IMR-90 (cell line): ENCODE measurements around the gene BRIP1. TPM values are rescaled to one million over a fixed set of nuclear protein-coding genes. Genes with fewer than 3 reads are reported as not detected.

Experiments
- ATAC-seq: fragments of 200-7000 bp; cut with Tn5 transposase; 2 replicates; pipeline ENCODE4 v1.9.1; 2020; ENCODE audit warnings: low read depth, mild to moderate bottlenecking, moderate library complexity
- BruUV-seq: library from RNA; stranded (reverse); fragments of 400-500 nt; replicated peaks from 2 replicates; lab custom pipeline; 2021; lab: Mats Ljungman, UMichigan
- CTCF ChIA-PET: fragments of 300-600 bp; formaldehyde crosslinking; extraction: SDS; loops from one replicate; lab custom pipeline; 2021; ENCODE audit warnings: antibody characterized with exemption; lab: Yijun Ruan, JAX
- POLR2A ChIA-PET: fragments of 300-600 bp; sonication (Branson Sonifier 250); formaldehyde crosslinking; loops from one replicate; lab custom pipeline; 2022; ENCODE audit warnings: antibody characterized with exemption; ENCODE audit not compliant: unreplicated experiment; lab: Charles Lee
- DNase-seq: peaks from one replicate; pipeline ENCODE4 v3.0.0; 2013
- H2AFZ ChIP-seq: replicated peaks from 2 replicates; pipeline ENCODE3; 2013; ENCODE audit warnings: low read length, mild to moderate bottlenecking; ENCODE audit not compliant: poor library complexity
- H2AK5ac ChIP-seq: 2 replicates; pipeline ENCODE4 v1.6.1; 2013; ENCODE audit warnings: low read depth, low read length, inconsistent platforms
- H2AK9ac ChIP-seq: replicated peaks from 2 replicates; pipeline ENCODE3; 2013; ENCODE audit warnings: mild to moderate bottlenecking, low read depth, low read length, moderate library complexity; ENCODE audit not compliant: poor library complexity
- H2BK120ac ChIP-seq: 2 replicates; pipeline ENCODE4 v1.6.1; 2013; ENCODE audit warnings: low read depth, low read length, inconsistent platforms
- H2BK15ac ChIP-seq: 3 replicates; pipeline ENCODE4 v1.6.1; 2013; ENCODE audit warnings: low read depth, low read length, inconsistent platforms
- H2BK20ac ChIP-seq: 2 replicates; pipeline ENCODE4 v1.6.1; 2013; ENCODE audit warnings: low read depth, mild to moderate bottlenecking, inconsistent platforms, low read length, moderate library complexity
- H2BK5ac ChIP-seq: 2 replicates; pipeline ENCODE4 v1.6.1; 2013; ENCODE audit warnings: mild to moderate bottlenecking, low read depth, low read length, inconsistent platforms; ENCODE audit not compliant: poor library complexity, severe bottlenecking
- H3K14ac ChIP-seq: replicated peaks from 2 replicates; pipeline ENCODE4 v1.6.1; 2013; ENCODE audit warnings: low read depth, low read length, inconsistent platforms
- H3K18ac ChIP-seq: 2 replicates; pipeline ENCODE4 v1.6.1; 2013; ENCODE audit warnings: low read depth, low read length, control low read depth
- H3K23ac ChIP-seq: 2 replicates; pipeline ENCODE4 v1.6.1; 2013; ENCODE audit warnings: low read depth, low read length, inconsistent platforms
- H3K27ac ChIP-seq: 2 replicates; pipeline ENCODE4 v1.5.1; 2013; ENCODE audit warnings: mild to moderate bottlenecking, control low read depth, low read length; ENCODE audit not compliant: insufficient read depth
- H3K27me3 ChIP-seq: 2 replicates; pipeline ENCODE4 v1.6.1; 2013; ENCODE audit warnings: low read length; ENCODE audit not compliant: control insufficient read depth, insufficient read depth
- H3K36me3 ChIP-seq: 2 replicates; pipeline ENCODE4 v1.6.1; 2013; ENCODE audit warnings: low read length, mixed read lengths; ENCODE audit not compliant: control insufficient read depth, insufficient read depth
- H3K4ac ChIP-seq: 2 replicates; pipeline ENCODE4 v1.6.1; 2013; ENCODE audit warnings: low read depth, low read length, inconsistent platforms
- H3K4me1 ChIP-seq: 2 replicates; pipeline ENCODE4 v1.6.1; 2013; ENCODE audit warnings: low read length, mixed read lengths; ENCODE audit not compliant: control insufficient read depth, insufficient read depth
- H3K4me2 ChIP-seq: 2 replicates; pipeline ENCODE4 v1.6.1; 2013; ENCODE audit warnings: low read depth, mild to moderate bottlenecking, control low read depth, low read length, moderate library complexity
- H3K4me3 ChIP-seq: 2 replicates; pipeline ENCODE4 v1.5.1; 2013; ENCODE audit warnings: low read depth, mild to moderate bottlenecking, control low read depth, low read length, moderate library complexity; ENCODE audit not compliant: insufficient read depth
- H3K56ac ChIP-seq: 2 replicates; pipeline ENCODE4 v1.6.1; 2013; ENCODE audit warnings: low read length, inconsistent platforms; ENCODE audit not compliant: insufficient read depth; ENCODE audit errors: extremely low read depth
- H3K79me1 ChIP-seq, 2 experiments: 2 replicates each; pipeline ENCODE4 v1.6.1; 2013; ENCODE audit warnings: low read length in 2 of 2, inconsistent platforms in 1 of 2, low read depth in 1 of 2
- H3K9ac ChIP-seq: 2 replicates; pipeline ENCODE4 v1.6.1; 2013; ENCODE audit warnings: low read depth, low read length, control low read depth
- H3K9me1 ChIP-seq: 2 replicates; pipeline ENCODE4 v1.6.1; 2013; ENCODE audit warnings: low read length, inconsistent platforms; ENCODE audit not compliant: insufficient read depth
- H3K9me3 ChIP-seq: 2 replicates; pipeline ENCODE4 v1.6.1; 2013; ENCODE audit warnings: low read length; ENCODE audit not compliant: control insufficient read depth, insufficient read depth
- H4K20me1 ChIP-seq: 2 replicates; pipeline ENCODE4 v1.6.1; 2013; ENCODE audit warnings: low read length, inconsistent platforms; ENCODE audit not compliant: insufficient read depth
- H4K5ac ChIP-seq: 2 replicates; pipeline ENCODE4 v1.6.1; 2013; ENCODE audit warnings: mild to moderate bottlenecking, low read depth, low read length, control low read depth
- H4K8ac ChIP-seq, 2 experiments: 2 replicates each; pipeline ENCODE4 v1.6.1; 2013; ENCODE audit warnings: low read depth in 2 of 2, low read length in 2 of 2, control low read depth in 1 of 2, inconsistent platforms in 1 of 2
- H4K91ac ChIP-seq: 2 replicates; pipeline ENCODE4 v1.6.1; 2013; ENCODE audit warnings: low read depth, low read length, inconsistent platforms; ENCODE audit not compliant: insufficient read depth
- BHLHE40 ChIP-seq: fragments of 150-350 bp; IDR thresholded peaks from 2 replicates; pipeline ENCODE4 v1.6.1; 2016; ENCODE audit warnings: mild to moderate bottlenecking, low read depth, low read length
- CEBPB ChIP-seq: IDR thresholded peaks from 2 replicates; pipeline ENCODE4 v1.6.1; 2012; ENCODE audit warnings: low read depth, low read length, improper control_type of control experiment
- CHD1 ChIP-seq: IDR thresholded peaks from 2 replicates; pipeline ENCODE4 v1.6.1; 2012; ENCODE audit warnings: low read depth, low read length, improper control_type of control experiment
- CTCF ChIP-seq: conservative IDR thresholded peaks from 2 replicates; pipeline ENCODE4 v1.5.1; 2012; ENCODE audit warnings: mild to moderate bottlenecking, low read depth, low read length, improper control_type of control experiment
- ELK1 ChIP-seq: fragments of 150-350 bp; IDR thresholded peaks from 2 replicates; pipeline ENCODE4 v1.6.1; 2016; ENCODE audit warnings: low read depth, mild to moderate bottlenecking, low read length, moderate library complexity, borderline replicate concordance
- FOS ChIP-seq: fragments of 150-350 bp; IDR thresholded peaks from 2 replicates; pipeline ENCODE4 v1.6.1; 2016; ENCODE audit warnings: low read depth, low read length
- MAFK ChIP-seq: IDR thresholded peaks from 2 replicates; pipeline ENCODE4 v1.6.1; 2012; ENCODE audit warnings: low read depth, low read length, improper control_type of control experiment
- MAZ ChIP-seq: IDR thresholded peaks from 2 replicates; pipeline ENCODE4 v1.6.1; 2012; ENCODE audit warnings: low read depth, mild to moderate bottlenecking, low read length, improper control_type of control experiment, moderate library complexity, borderline replicate concordance
- MXI1 ChIP-seq: IDR thresholded peaks from 2 replicates; pipeline ENCODE4 v1.6.1; 2012; ENCODE audit warnings: low read depth, mild to moderate bottlenecking, low read length, moderate library complexity, borderline replicate concordance
- NFE2L2 ChIP-seq: fragments of 150-350 bp; IDR thresholded peaks from 2 replicates; pipeline ENCODE4 v1.6.1; 2016; ENCODE audit warnings: low read depth, mild to moderate bottlenecking, low read length
- POLR2A ChIP-seq: IDR thresholded peaks from 2 replicates; pipeline ENCODE4 v1.6.1; 2012; ENCODE audit warnings: mild to moderate bottlenecking, low read depth, low read length
- RAD21 ChIP-seq: IDR thresholded peaks from 2 replicates; pipeline ENCODE4 v1.6.1; 2012; ENCODE audit warnings: low read length, improper control_type of control experiment
- RCOR1 ChIP-seq: IDR thresholded peaks from 2 replicates; pipeline ENCODE4 v1.6.1; 2012; ENCODE audit warnings: mild to moderate bottlenecking, low read length, improper control_type of control experiment; ENCODE audit not compliant: insufficient replicate concordance
- RFX5 ChIP-seq: IDR thresholded peaks from 2 replicates; pipeline ENCODE4 v1.8.0; 2012; ENCODE audit warnings: low read depth, mild to moderate bottlenecking, low read length, moderate library complexity
- SMC3 ChIP-seq: fragments of 150-350 bp; IDR thresholded peaks from 2 replicates; pipeline ENCODE4 v1.6.1; 2016; ENCODE audit warnings: low read depth, mild to moderate bottlenecking, antibody characterized with exemption, low read length, moderate library complexity
- USF2 ChIP-seq: fragments of 150-350 bp; IDR thresholded peaks from 2 replicates; pipeline ENCODE4 v1.6.1; 2017; ENCODE audit warnings: mild to moderate bottlenecking, antibody characterized with exemption, low read length, low read depth
- WGBS, 2 experiments: methylation state at CpG; one replicate each; pipeline versions ENCODE4 v1.1.5 to v1.1.7; 2013; ENCODE audit warnings: missing lambda C conversion rate in 2 of 2; ENCODE audit not compliant: insufficient read length in 1 of 2; ENCODE audit errors: extremely low coverage in 2 of 2; 5-methylcytosine and 5-hydroxymethylcytosine counted together
- dilution Hi-C: fragments of 300-500 bp; cut with HindIII; formaldehyde crosslinking; loops from one replicate; pipeline ENCODE4 v1.14.3; 2018; ENCODE audit warnings: low sequenced_read_pairs; ENCODE audit not compliant: unreplicated experiment
- in situ Hi-C: fragments of 300-500 bp; cut with MboI; formaldehyde crosslinking; loops from 3 replicates; pipeline ENCODE4 v1.14.3; 2019; ENCODE audit warnings: low sequenced_read_pairs, inconsistent platforms, mixed read lengths
- intact Hi-C: fragments of 100-400 bp; cut with micrococcal nuclease; formaldehyde crosslinking; loops from 2 replicates; pipeline ENCODE4 v1.10.0; 2022
- polyA plus RNA-seq, 3 experiments: library from polyadenylated mRNA; depleted of rRNA; stranded (reverse); fragments of >200 nt; gene quantifications; 2 replicates each; pipeline ENCODE4 v1.2.3, GENCODE V29; 2012; ENCODE audit warnings: low replicate concordance in 1 of 3
- total RNA-seq: library from RNA; depleted of rRNA; stranded (reverse); fragments of >200 nt; gene quantifications from 2 replicates; pipeline ENCODE4 v1.2.3, GENCODE V29; 2012

The BRIP1 gene
- total and polyA plus RNA-seq, 2 of the 4 experiments (the other 2 are of a cell fraction) = 6.1 to 19.7 TPM

- no peaks in the 10 kb centered on the region for H3K4me1 ChIP-seq
- H2AK9ac ChIP-seq = no peak overlapping the region
- no peak overlapping the region for H3K4me2 ChIP-seq
- no peaks in the 10 kb centered on the region for H3K36me3 ChIP-seq
- H4K20me1 ChIP-seq = no peaks in the 10 kb centered on the region
- no peak for TF ChIP-seq USF2
- no peak for TF ChIP-seq RFX5
- no peak for TF ChIP-seq BHLHE40
- TF ChIP-seq MAZ = no peak
- no peak for TF ChIP-seq NFE2L2
- no peak for TF ChIP-seq POLR2A
- TF ChIP-seq CEBPB = no peak
- no peak for TF ChIP-seq ELK1
- TF ChIP-seq MAFK = no peak
- TF ChIP-seq CTCF = no peak
- TF ChIP-seq CHD1 = no peak
- no peak for TF ChIP-seq RAD21
- TF ChIP-seq SMC3 = no peak
- TF ChIP-seq RCOR1 = no peak
- TF ChIP-seq FOS = no peak
- TF ChIP-seq MXI1 = no peak
- no peak overlapping the region for H3K9ac ChIP-seq
- H3K27ac ChIP-seq = no peak overlapping the region
- H3K56ac ChIP-seq = no peak overlapping the region
- no peak overlapping the region for H3K4me3 ChIP-seq
- no CpG with 5 or more reads among the region's 1 CpG for whole genome bisulfite sequencing, 2 experiments
- no peak overlapping the region for H2AK5ac ChIP-seq
- no peak overlapping the region for H2AFZ ChIP-seq
- no peak overlapping the region for H2BK120ac ChIP-seq
- H4K91ac ChIP-seq = no peak overlapping the region
- H3K4ac ChIP-seq = no peak overlapping the region
- in situ Hi-C loops (no loop called here), dilution Hi-C loops (no loop called here), intact Hi-C loops (no loop called here)
- no peaks in the 10 kb centered on the region for H3K79me1 ChIP-seq
- no peak overlapping the region for H3K18ac ChIP-seq
- no peak overlapping the region for H2BK15ac ChIP-seq
- DNase-seq = no peak
- no peaks in the 10 kb centered on the region for H3K27me3 ChIP-seq
- no peak overlapping the region for H2BK20ac ChIP-seq
- H3K23ac ChIP-seq = no peak overlapping the region
- POLR2A ChIA-PET = no interaction called here
- H2BK5ac ChIP-seq = no peak overlapping the region
- H4K8ac ChIP-seq = no peak overlapping the region
- ATAC-seq = no peak
- H3K9me3 ChIP-seq = no peaks in the 10 kb centered on the region
- no peak overlapping the region for H3K14ac ChIP-seq
- no TSS peak for BruUV-seq
- no peak overlapping the region for H4K5ac ChIP-seq
- CTCF ChIA-PET = interaction anchor here (1.4 kb wide), 1 partner anchor 10 kb away, joined by 3 read pairs; no protein-coding TSS in a partner anchor
- H3K9me1 ChIP-seq = no peaks in the 10 kb centered on the region
These were observed 191.2 kb downstream of the BRIP1 start for GRCh38 chr17:61672140-61672539.
